Measurements from ENCODE around the gene PCDHGA2. TPM values are rescaled to one million over a fixed set of nuclear protein-coding genes. Genes with fewer than 3 reads are reported as not detected.

The PCDHGA2 gene
- total RNA-seq, 1 donor from 2014 or later: 0.11 TPM

Other genes with a start within 250 kb of the PCDHGA2 start
- 0.11 and 0.25 TPM in 2 replicates for gene PCDHB2, start 244.1 kb upstream of the PCDHGA2 start, total RNA-seq
- not detected in 2 replicates for gene PCDHB3, start 238.3 kb upstream of the PCDHGA2 start, total RNA-seq
- gene PCDHB4, start 216.9 kb upstream of the PCDHGA2 start, total RNA-seq: not detected in 2 replicates
- gene PCDHB5, start 203.6 kb upstream of the PCDHGA2 start, total RNA-seq: not detected in 2 replicates
- not detected in 2 replicates for gene PCDHB6, start 188.7 kb upstream of the PCDHGA2 start, total RNA-seq
- 0.07 TPM in 1 of 2 replicates, not detected in the other for gene PCDHB7, start 166.1 kb upstream of the PCDHGA2 start, total RNA-seq
- gene PCDHB8, start 161.0 kb upstream of the PCDHGA2 start, total RNA-seq: not detected in 2 replicates
- gene PCDHB16, start 156.4 kb upstream of the PCDHGA2 start, total RNA-seq: not detected in 2 replicates
- not detected in 2 replicates for gene PCDHB9, start 151.6 kb upstream of the PCDHGA2 start, total RNA-seq
- not detected in 2 replicates for gene PCDHB10, start 146.4 kb upstream of the PCDHGA2 start, total RNA-seq
- gene PCDHB11, start 139.1 kb upstream of the PCDHGA2 start, total RNA-seq: not detected in 2 replicates
- not detected in 2 replicates for gene PCDHB12, start 130.0 kb upstream of the PCDHGA2 start, total RNA-seq
- 0.02 TPM in 1 of 2 replicates, not detected in the other for gene PCDHB13, start 124.8 kb upstream of the PCDHGA2 start, total RNA-seq
- gene PCDHB14, start 115.4 kb upstream of the PCDHGA2 start, total RNA-seq: not detected in 2 replicates
- not detected in 2 replicates for gene PCDHB15, start 93.4 kb upstream of the PCDHGA2 start, total RNA-seq
- 0.16 TPM in 1 of 2 replicates, not detected in the other for gene SLC25A2, start 34.7 kb upstream of the PCDHGA2 start, total RNA-seq
- 67.1 and 70.5 TPM in 2 replicates for gene TAF7, start 18.0 kb upstream of the PCDHGA2 start, total RNA-seq
- 0.09 and 0.14 TPM in 2 replicates for gene PCDHGA1, start 8.2 kb upstream of the PCDHGA2 start, total RNA-seq
- 0.11 and 0.16 TPM in 2 replicates for gene PCDHGA3, start 5.1 kb downstream of the PCDHGA2 start, total RNA-seq
- gene PCDHGB1, start 11.3 kb downstream of the PCDHGA2 start, total RNA-seq: 0.16 and 0.48 TPM in 2 replicates
- 0.44 and 0.57 TPM in 2 replicates for gene PCDHGA4, start 16.3 kb downstream of the PCDHGA2 start, total RNA-seq
- 0.85 and 0.91 TPM in 2 replicates for gene PCDHGB2, start 21.2 kb downstream of the PCDHGA2 start, total RNA-seq
- gene PCDHGA5, start 25.4 kb downstream of the PCDHGA2 start, total RNA-seq: 0.43 and 0.51 TPM in 2 replicates
- gene PCDHGB3, start 31.5 kb downstream of the PCDHGA2 start, total RNA-seq: 0.46 and 0.85 TPM in 2 replicates
- 0.48 and 0.55 TPM in 2 replicates for gene PCDHGA6, start 35.1 kb downstream of the PCDHGA2 start, total RNA-seq
- gene PCDHGA7, start 44.0 kb downstream of the PCDHGA2 start, total RNA-seq: 0.16 and 0.30 TPM in 2 replicates
- 0.28 and 0.34 TPM in 2 replicates for gene PCDHGB4, start 48.9 kb downstream of the PCDHGA2 start, total RNA-seq
- gene PCDHGA8, start 53.9 kb downstream of the PCDHGA2 start, total RNA-seq: 0.07 and 0.23 TPM in 2 replicates
- gene PCDHGB5, start 59.2 kb downstream of the PCDHGA2 start, total RNA-seq: 0.62 and 0.92 TPM in 2 replicates
- gene PCDHGA9, start 64.0 kb downstream of the PCDHGA2 start, total RNA-seq: 0.23 and 0.32 TPM in 2 replicates
- gene PCDHGB6, start 69.3 kb downstream of the PCDHGA2 start, total RNA-seq: 0.21 and 0.34 TPM in 2 replicates
- 0.21 and 0.34 TPM in 2 replicates for gene PCDHGA10, start 74.2 kb downstream of the PCDHGA2 start, total RNA-seq
- gene PCDHGB7, start 78.9 kb downstream of the PCDHGA2 start, total RNA-seq: 0.18 and 0.23 TPM in 2 replicates
- gene PCDHGA11, start 82.3 kb downstream of the PCDHGA2 start, total RNA-seq: 0.21 and 0.39 TPM in 2 replicates
- gene PCDHGA12, start 91.7 kb downstream of the PCDHGA2 start, total RNA-seq: 0.11 and 0.16 TPM in 2 replicates
- gene PCDHGC3, start 137.2 kb downstream of the PCDHGA2 start, total RNA-seq: 0.21 and 0.23 TPM in 2 replicates
- gene PCDHGC4, start 146.3 kb downstream of the PCDHGA2 start, total RNA-seq: not detected in 2 replicates
- gene PCDHGC5, start 150.3 kb downstream of the PCDHGA2 start, total RNA-seq: not detected in 2 replicates

All from activated T-helper 2 cell treated with anti-CD3 and anti-CD28 coated beads, Interferon-gamma antibody, Interleukin-2, Interleukin-4, amounts not matched to agents 10 μg/mL and 5 μg/mL and 100 μg/mL, durations not matched to agents 14 hours and 24 hours and 36 hours (primary cell).